ENCODE measurements around the gene VRK3.
"Not testable (repeated sequence)": the region's sequence is repeated elsewhere in the genome, so short reads cannot be mapped to it uniquely, and the experiment has no call there.

VRK3 gene

GRCh38 chr19:49953416-49953815, 71.8 kb downstream of the VRK3 start:
- DNase-seq: no peak

GRCh38 chr19:49952906-49953305, 72.3 kb downstream of the VRK3 start:
- no peak for DNase-seq

GRCh38 chr19:49952479-49952836, 72.7 kb downstream of the VRK3 start:
- DNase-seq: no peak

- DNase-seq: no peak
These were observed 73.2 kb downstream of the VRK3 start for GRCh38 chr19:49951806-49952478.

- DNase-seq: no peak
These were observed 74.1 kb downstream of the VRK3 start for GRCh38 chr19:49950956-49951526.

GRCh38 chr19:49950590-49950948, 74.6 kb downstream of the VRK3 start:
- DNase-seq: no peak

GRCh38 chr19:49949742-49950589, 75.2 kb downstream of the VRK3 start:
- DNase-seq: no peak

- DNase-seq: no peak
These were observed 78.8 kb downstream of the VRK3 start for GRCh38 chr19:49946415-49946814.

GRCh38 chr19:49944567-49944966, 80.6 kb downstream of the VRK3 start:
- DNase-seq: not testable (repeated sequence)

- no peak for DNase-seq
These were observed 84.7 kb downstream of the VRK3 start for GRCh38 chr19:49940482-49940791.

GRCh38 chr19:49939721-49940481, 85.3 kb downstream of the VRK3 start:
- no peak for DNase-seq

- no peak for DNase-seq
These were observed 86.5 kb downstream of the VRK3 start for GRCh38 chr19:49938662-49939061.

- peak; percentile 80 for DNase-seq
These were observed 87.3 kb downstream of the VRK3 start for GRCh38 chr19:49937750-49938381.

- DNase-seq: no peak
These were observed 88.6 kb downstream of the VRK3 start for GRCh38 chr19:49936549-49936948.

- DNase-seq: no peak
These were observed 91.5 kb downstream of the VRK3 start for GRCh38 chr19:49933643-49934042.

GRCh38 chr19:49932731-49933131, 92.4 kb downstream of the VRK3 start:
- DNase-seq: peak; percentile 27

- no peak for DNase-seq
These were observed 93.1 kb downstream of the VRK3 start for GRCh38 chr19:49932041-49932451.

GRCh38 chr19:49931293-49932040, 93.7 kb downstream of the VRK3 start:
- no peak for DNase-seq

GRCh38 chr19:49930483-49931011, 94.6 kb downstream of the VRK3 start:
- no peak for DNase-seq

- DNase-seq: peak; percentile 86
These were observed 95.3 kb downstream of the VRK3 start for GRCh38 chr19:49929611-49930482.

GRCh38 chr19:49929121-49929610, 96.0 kb downstream of the VRK3 start, which contains the start of the genes ATF5 and NUP62:
Gene ATF5, plus strand, starts transcription at chr19:49929205. Its CDS starts 1,646 bp downstream, at chr19:49930851.
Gene NUP62, minus strand, starts transcription at chr19:49929504. Its CDS starts 19,697 bp downstream, at chr19:49909807.
- DNase-seq: peak; percentile 91

Measured in T-helper 9 cell (primary cell).